Uterus (tissue), 2 donors: ENCODE measurements around the gene LY6G6F.

Experiments
- CTCF ChIP-seq, 4 experiments: fragments of 200-600 bp in 2 of 4; fragments of 450-650 bp in 2 of 4; sonication (generic) in 2 of 4; IDR thresholded peaks; one replicate each; pipeline ENCODE4 v1.5.1; 2016 to 2019; ENCODE audit warnings: antibody characterized with exemption in 4 of 4, mild to moderate bottlenecking in 2 of 4, moderate library complexity in 1 of 4
- POLR2A ChIP-seq, 2 donors: fragments of 450-650 bp; IDR thresholded peaks; one replicate each; pipeline ENCODE4 v1.6.1; 2016; ENCODE audit warnings: antibody characterized with exemption in 2 of 2, mild to moderate bottlenecking in 1 of 2, moderate library complexity in 1 of 2

- no peak for TF ChIP-seq POLR2A (IDR thresholded peaks at IDR 0.05)
- no peak for TF ChIP-seq CTCF (IDR thresholded peaks at IDR 0.05)
Observed at GRCh38 chr6:31723980-31724691, 17.5 kb downstream of the LY6G6F start.
